ENCODE results near the gene CXCL11. TPM values are rescaled to one million over a fixed set of nuclear protein-coding genes. Genes with fewer than 3 reads are reported as not detected.

CXCL11 gene
- total RNA-seq, 1 experiment from 2014 or later = 0.30 TPM

- intact Hi-C loops (cut with micrococcal nuclease; ENCODE audit: unreplicated experiment) = no loop called here
- H3K9me3 ChIP-seq (ENCODE audit: low read depth, low read length, poor library complexity, severe bottlenecking) = no peaks in the 10 kb centered on the region
- H3K27ac ChIP-seq (ENCODE audit: low read depth, low read length, poor library complexity, severe bottlenecking) = no peak overlapping the region
- DNase-seq (ENCODE audit: low spot score) = no peak
- H3K27me3 ChIP-seq (replicated peaks; ENCODE audit: insufficient read depth, low read depth, low read length, poor library complexity) = no peaks in the 10 kb centered on the region
- POLR2A ChIA-PET (ENCODE audit: low non-redundant PET) = no interaction called here
- H3K4me3 ChIP-seq (ENCODE audit: low read depth, low read length, poor library complexity, severe bottlenecking) = no peak overlapping the region
- no TSS peak for BruUV-seq (replicated peaks)
- no peaks in the 10 kb centered on the region for H3K4me1 ChIP-seq (ENCODE audit: insufficient read depth, low read length, poor library complexity, severe bottlenecking)
- no peaks in the 10 kb centered on the region for H3K36me3 ChIP-seq (ENCODE audit: insufficient read depth, low read length, poor library complexity, severe bottlenecking)
- TF ChIP-seq, protein P1, sequence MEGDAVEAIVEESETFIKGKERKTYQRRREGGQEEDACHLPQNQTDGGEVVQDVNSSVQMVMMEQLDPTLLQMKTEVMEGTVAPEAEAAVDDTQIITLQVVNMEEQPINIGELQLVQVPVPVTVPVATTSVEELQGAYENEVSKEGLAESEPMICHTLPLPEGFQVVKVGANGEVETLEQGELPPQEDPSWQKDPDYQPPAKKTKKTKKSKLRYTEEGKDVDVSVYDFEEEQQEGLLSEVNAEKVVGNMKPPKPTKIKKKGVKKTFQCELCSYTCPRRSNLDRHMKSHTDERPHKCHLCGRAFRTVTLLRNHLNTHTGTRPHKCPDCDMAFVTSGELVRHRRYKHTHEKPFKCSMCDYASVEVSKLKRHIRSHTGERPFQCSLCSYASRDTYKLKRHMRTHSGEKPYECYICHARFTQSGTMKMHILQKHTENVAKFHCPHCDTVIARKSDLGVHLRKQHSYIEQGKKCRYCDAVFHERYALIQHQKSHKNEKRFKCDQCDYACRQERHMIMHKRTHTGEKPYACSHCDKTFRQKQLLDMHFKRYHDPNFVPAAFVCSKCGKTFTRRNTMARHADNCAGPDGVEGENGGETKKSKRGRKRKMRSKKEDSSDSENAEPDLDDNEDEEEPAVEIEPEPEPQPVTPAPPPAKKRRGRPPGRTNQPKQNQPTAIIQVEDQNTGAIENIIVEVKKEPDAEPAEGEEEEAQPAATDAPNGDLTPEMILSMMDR (conservative IDR thresholded peaks at IDR 0.05; ENCODE audit: low read depth, low read length) = no peak
- TF ChIP-seq EZH2 (IDR thresholded peaks at IDR 0.05; ENCODE audit: borderline replicate concordance, low read depth, low read length, poor library complexity, severe bottlenecking) = no peak
- CTCF ChIA-PET = no interaction called here
Measured at GRCh38 chr4:76022031-76022430, 13.8 kb downstream of the CXCL11 start.

DNA sequence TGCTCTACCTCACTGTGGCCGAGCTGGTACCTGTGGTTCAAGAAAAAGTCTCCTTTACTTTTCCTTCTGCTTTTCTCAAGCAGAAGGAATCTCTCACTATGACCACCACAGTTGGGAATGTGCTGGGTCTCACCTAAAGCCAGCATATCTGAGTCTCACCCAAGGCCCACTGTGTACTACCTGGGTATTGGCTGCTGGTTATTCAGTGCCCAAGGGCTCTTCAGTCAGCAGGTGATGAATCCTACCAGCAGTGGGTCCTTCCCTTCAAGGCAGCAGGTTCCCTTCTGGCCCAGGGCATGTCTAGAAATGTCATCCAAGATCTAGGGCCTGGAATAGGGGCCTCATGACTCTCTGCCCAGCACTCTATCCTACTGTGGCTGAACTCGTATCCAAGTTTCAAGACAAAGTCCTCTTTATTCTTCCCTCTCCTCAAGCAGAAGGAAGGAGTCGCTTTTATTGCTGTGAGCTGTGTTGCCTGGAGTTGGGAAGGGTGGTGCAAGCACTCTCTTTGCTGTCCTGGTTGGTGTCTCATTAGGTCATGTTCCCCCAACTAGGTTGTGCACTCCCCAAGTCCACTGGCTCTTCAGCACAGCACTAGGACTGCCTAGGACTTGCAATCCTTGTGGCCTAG, 18.7 kb downstream of the CXCL11 start:
- Histone ChIP-seq H3K4me3 (ENCODE audit: low read depth, low read length, poor library complexity, severe bottlenecking) (no peak overlapping the region), H3K27ac (ENCODE audit: low read depth, low read length, poor library complexity, severe bottlenecking) (no peak overlapping the region), H3K36me3 (ENCODE audit: insufficient read depth, low read length, poor library complexity, severe bottlenecking) (no peaks in the 10 kb centered on the region), H3K4me1 (ENCODE audit: insufficient read depth, low read length, poor library complexity, severe bottlenecking) (peaks cover 6% of the 10 kb centered on the region), H3K9me3 (ENCODE audit: low read depth, low read length, poor library complexity, severe bottlenecking) (no peaks in the 10 kb centered on the region), H3K27me3 (replicated peaks; ENCODE audit: insufficient read depth, low read depth, low read length, poor library complexity) (no peaks in the 10 kb centered on the region)
- intact Hi-C loops (cut with micrococcal nuclease; ENCODE audit: unreplicated experiment) = no loop called here
- ChIA-PET CTCF (no interaction called here), POLR2A (ENCODE audit: low non-redundant PET) (no interaction called here)
- DNase-seq (ENCODE audit: low spot score) = no peak
- no TSS peak for BruUV-seq (replicated peaks)
- TF ChIP-seq, protein P1 (conservative IDR thresholded peaks at IDR 0.05; ENCODE audit: low read depth, low read length) = no peak
- TF ChIP-seq EZH2 (IDR thresholded peaks at IDR 0.05; ENCODE audit: borderline replicate concordance, low read depth, low read length, poor library complexity, severe bottlenecking) = no peak

DNA sequence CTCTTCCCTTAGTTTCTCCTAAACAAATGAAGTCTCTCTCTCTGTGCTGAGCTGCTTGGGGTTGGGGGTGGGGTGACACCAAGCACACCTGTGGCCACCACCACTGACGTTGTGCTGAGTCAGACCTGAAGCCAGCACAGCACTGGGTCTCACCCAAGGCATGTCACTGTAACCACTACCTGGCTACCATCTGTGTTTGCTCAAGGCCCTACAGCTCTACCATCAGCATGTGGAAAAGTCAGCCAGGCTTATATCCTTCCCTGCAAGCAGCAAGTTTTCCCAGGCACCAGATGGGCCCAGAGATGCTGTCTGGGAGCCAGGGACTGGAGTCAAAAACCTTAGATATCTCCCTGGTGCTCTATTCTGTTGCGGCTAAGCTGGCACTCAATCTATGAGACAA, 19.5 kb downstream of the CXCL11 start:
- no peak for DNase-seq (ENCODE audit: low spot score)
- Histone ChIP-seq H3K27me3 (replicated peaks; ENCODE audit: insufficient read depth, low read depth, low read length, poor library complexity) (no peaks in the 10 kb centered on the region), H3K9me3 (ENCODE audit: low read depth, low read length, poor library complexity, severe bottlenecking) (no peaks in the 10 kb centered on the region), H3K27ac (ENCODE audit: low read depth, low read length, poor library complexity, severe bottlenecking) (no peak overlapping the region), H3K36me3 (ENCODE audit: insufficient read depth, low read length, poor library complexity, severe bottlenecking) (no peaks in the 10 kb centered on the region), H3K4me3 (ENCODE audit: low read depth, low read length, poor library complexity, severe bottlenecking) (no peak overlapping the region), H3K4me1 (ENCODE audit: insufficient read depth, low read length, poor library complexity, severe bottlenecking) (peaks cover 14% of the 10 kb centered on the region)
- ChIA-PET POLR2A (ENCODE audit: low non-redundant PET) (no interaction called here), CTCF (no interaction called here)
- BruUV-seq (replicated peaks) = no TSS peak
- intact Hi-C loops (cut with micrococcal nuclease; ENCODE audit: unreplicated experiment) = no loop called here
- TF ChIP-seq, protein P1 (conservative IDR thresholded peaks at IDR 0.05; ENCODE audit: low read depth, low read length) = no peak
